NCI-H510A (cell line): ENCODE data around the gene CD59.
"Not testable (repeated sequence)": the region's sequence is repeated elsewhere in the genome, so short reads cannot be mapped to it uniquely, and the experiment has no call there.

Source experiments
- DNase-seq: peaks from one replicate; lab custom pipeline; 2025; lab: John Stamatoyannopoulos, UW

The CD59 gene

DNA sequence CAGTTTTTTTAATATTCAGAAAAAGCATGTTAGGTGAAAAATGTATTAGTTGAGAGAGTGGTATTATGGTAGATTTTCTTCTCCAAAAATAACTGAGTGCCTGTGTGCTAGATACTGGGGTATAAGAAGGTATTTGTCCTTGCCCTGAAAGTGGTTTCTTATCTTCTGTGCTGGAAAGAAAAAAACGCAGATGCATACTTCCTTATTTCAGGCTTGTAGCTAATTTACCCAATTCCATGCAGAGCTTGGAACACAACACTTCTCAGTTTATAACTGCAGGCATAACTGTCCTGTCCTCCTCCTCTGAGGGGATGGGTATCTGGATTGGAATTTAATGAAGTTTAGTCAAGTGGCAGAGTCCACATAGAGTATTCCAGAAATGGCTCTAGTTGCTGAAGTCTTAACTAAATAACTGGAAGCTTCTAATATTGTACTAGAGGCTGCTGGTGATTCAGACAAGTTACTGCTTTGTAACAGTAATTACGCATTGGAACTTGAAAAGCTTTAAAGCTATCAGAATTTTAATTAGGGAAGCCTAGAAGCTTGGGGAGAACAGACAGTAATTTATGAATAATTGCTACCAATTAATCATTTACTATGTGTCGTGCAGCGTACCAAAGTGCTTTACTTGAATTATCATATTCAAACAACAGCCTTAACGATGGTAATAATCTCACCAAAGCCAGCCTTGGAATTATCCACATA, 22.9 kb downstream of the CD59 start:
- no peak for DNase-seq

DNA sequence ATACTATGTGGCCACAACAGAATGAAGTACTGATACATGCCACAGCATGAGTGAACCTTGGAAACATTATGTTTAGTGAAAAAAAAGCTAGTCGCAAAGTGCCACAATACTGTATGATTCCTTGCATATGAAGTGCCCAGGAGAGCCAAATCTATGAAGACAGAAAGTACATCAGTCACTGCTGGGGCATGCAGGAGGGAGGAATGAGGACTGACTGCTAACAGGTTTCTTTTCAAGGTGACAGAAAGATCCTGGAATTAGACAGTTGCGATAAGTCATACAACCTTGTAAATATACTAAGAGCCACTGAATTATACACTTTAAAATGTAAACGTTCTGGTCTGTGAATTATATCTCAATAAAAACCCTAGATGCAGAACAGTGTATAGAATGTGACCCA, 23.8 kb downstream of the CD59 start:
- DNase-seq, result no peak

DNA sequence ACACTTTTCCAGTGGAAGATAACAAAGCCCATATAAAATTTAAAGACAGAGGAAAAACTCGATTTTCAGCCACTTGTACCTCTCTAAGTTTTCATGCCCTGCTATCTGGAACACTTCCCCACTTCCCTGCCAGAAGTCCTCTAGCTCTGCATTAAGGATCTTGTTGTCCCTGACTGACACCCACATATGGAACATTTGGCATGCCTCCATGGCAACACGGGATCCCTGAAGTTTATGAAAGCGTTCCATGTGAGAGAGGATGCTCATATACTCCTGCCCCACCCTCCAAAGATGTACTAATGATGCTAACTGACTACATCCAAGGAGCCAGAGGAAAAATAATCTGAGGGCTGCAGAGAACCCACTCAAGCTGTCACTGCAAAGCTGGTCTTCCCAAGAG, 26.8 kb downstream of the CD59 start:
- DNase-seq, result no peak

DNA sequence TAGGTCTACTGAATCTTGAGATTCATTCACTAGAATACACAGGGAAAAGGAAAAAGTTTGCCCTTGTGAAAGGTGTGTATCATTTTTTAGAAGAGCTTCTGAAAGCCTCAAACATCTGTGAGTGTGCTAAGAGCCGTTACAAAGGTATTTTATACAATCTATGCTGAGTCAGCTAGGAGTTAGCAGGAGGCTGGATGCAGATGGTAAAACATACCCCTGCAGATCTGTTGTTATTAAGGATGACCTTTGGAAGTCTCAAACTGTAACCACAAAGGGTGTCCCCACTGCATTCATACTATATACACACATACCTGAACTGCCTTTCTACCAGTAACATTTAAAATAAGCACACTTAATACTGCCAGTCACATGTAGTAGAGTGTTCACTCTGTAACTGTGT, 27.2 kb downstream of the CD59 start:
- no peak for DNase-seq

DNA sequence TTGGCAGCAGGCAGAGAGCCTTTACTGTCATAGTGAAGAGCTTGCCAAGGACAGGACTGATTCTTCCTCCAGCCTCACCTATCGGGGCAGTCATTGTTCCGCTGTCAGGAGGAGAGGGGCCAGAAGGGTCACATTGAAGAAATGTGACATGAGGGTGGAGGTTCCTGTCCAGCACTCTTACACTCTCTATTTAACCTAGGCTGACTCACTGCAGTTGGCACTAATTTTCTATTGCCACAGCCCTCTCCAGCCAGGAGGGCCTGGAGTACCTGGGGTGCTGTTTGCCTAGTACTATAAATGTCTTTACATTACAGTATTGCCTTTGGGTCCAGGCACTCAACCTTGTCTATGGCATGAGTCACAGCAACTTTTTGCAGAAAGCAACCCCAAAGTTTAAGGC, 28.4 kb downstream of the CD59 start:
- DNase-seq, result not testable (repeated sequence)

DNA sequence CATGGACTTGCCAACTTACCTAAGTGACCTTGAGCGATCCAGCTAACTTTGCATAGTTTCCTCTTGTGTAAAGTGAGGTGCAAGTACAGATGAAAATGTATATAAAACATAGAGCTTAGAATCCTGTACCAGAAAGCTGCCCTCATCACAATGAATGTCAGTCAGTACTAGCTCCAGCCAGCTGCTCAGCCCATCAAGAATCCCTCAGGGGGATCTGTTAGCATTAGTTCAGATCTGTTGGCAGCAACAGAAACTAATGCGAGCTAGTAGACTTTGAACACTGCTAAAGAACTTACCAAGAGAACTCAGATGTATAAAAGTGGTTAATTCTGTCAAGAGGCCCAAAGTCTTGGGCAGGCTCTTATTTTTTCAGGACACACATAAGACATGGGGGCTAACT, 29.3 kb downstream of the CD59 start:
- DNase-seq, result no peak

DNA sequence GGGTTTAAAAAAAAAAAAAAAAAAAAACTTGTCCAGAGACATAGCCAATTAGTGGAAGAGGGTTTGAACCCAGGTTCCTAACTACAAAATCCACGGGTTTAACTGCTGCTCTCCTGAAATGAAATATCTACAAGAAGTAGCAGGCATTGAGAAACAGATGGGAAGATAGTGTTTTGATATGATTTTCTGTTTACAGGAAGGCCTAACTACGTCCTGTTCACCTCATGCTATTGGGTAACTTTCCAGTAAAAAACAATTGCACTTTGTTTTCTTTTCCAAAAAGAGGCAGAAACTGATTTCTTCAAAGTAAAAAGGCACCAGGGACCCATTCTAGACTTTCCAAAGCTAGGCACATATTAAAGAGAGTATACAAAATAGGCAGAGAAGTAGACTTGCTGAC, 29.7 kb downstream of the CD59 start:
- no peak for DNase-seq

DNA sequence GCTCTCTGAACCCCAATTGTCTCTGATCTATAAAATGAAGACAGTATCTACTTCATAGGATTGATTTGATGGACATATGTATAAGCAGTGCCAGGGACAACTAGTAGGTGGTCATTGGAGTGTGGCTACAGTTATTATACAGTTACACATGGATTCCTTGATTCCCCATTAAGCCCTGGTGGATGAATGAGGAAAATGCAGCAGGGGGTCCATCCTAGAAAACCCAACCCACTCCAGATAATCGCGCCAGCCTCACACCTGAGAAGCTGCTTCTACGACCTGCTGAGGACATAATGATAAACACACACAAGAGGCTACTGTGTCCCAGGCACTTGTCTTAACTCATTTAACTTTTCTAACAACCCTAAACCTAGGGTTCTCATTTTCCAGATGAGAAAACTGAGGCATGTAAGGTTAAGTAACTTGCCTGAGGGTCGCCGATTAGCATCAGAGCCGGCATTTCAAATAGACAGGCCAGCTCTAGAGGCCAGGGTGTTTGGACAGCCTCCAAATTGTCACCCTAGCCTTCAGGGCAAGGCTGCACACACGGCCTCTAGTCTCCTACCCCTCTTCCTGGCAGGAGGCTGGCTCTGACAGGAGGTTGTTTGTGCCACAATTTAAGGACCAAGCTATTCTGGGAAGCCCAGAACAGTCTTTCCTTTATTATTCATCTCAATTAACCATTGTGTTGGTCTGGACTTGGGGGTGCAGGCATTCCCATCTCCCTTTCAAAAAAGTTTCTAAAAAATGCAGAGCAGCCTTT, 31.8 kb downstream of the CD59 start:
- no peak for DNase-seq

DNA sequence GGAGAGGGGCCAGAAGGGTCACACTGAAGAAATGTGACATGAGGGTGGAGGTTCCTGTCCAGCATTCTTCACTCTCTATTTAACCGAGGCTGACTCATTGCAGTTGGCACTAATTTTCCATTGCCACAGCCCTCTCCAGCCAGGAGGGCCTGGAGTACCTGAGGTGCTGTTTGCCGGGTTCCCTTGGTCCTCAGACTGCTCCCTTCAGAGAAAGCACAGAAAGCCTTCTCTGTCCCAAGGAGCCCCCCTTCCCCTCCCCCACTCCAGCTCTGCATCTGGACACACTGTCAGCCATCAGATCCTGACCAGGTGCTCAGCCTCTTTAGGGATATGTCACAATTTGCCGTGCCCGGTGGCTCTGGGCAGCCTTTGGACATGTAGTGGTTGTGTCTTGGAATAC, 32.4 kb downstream of the CD59 start:
- no peak for DNase-seq

DNA sequence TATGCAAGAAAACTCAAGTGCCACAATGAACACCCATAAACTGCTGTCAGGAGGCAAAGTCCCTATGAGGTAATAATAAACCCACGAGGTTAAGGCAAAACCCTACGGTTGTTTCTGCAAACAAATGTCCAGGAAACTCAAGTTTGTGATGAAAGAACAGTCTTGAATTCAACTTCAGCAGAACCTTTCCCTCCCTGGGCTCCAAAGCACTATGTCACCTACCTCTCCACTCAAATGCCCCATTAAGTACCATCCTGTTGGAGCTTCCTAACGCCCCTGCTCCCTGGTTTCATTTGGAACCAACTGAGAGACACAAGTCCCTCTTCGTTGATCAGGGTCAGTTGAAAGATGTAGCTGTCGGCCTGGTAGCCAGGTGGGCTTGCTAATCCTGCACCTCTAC, 33.0 kb downstream of the CD59 start:
- no peak for DNase-seq

DNA sequence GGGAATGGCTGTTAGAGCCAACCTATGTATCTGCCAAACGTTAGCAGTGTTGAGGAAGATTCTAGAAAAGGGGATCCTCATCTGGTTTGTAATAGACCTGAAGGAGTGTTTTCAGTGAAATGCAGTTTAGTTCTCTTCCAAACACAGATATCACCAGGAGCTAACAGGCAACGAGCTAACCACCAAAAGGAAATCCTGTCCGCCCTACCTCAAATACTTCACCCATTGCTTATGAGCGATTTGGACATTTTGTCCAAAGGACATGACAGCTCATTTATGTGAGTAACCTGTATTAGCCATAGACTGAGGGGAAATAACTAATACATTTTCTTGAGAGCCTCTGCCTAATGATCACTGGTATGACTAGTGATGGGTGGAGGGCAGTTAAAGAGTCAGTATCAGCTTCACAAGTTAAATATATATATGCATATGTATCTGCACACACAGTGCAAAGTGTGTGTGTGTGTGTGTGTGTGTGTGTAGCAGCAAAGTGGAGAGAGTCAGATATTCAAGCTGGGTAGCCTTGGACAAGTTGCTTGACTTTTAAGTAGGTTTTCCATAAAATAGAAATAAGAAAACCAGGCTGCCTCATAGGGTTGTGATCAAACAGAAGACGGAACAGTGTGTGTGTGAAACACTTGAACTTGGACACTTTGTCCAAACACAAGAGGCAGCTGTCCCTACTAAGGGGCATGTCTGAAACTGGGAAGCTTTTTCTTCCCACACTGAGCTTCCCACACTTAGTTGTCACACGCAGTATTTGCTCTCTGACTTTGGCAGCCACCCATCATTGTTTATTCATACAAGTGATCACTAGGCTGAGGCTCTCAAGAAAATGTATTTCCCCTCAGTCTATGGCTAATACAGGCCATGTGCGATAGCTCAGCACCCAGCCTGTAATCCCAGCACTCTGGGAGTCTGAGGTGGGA, 34.7 kb downstream of the CD59 start:
- no peak for DNase-seq

DNA sequence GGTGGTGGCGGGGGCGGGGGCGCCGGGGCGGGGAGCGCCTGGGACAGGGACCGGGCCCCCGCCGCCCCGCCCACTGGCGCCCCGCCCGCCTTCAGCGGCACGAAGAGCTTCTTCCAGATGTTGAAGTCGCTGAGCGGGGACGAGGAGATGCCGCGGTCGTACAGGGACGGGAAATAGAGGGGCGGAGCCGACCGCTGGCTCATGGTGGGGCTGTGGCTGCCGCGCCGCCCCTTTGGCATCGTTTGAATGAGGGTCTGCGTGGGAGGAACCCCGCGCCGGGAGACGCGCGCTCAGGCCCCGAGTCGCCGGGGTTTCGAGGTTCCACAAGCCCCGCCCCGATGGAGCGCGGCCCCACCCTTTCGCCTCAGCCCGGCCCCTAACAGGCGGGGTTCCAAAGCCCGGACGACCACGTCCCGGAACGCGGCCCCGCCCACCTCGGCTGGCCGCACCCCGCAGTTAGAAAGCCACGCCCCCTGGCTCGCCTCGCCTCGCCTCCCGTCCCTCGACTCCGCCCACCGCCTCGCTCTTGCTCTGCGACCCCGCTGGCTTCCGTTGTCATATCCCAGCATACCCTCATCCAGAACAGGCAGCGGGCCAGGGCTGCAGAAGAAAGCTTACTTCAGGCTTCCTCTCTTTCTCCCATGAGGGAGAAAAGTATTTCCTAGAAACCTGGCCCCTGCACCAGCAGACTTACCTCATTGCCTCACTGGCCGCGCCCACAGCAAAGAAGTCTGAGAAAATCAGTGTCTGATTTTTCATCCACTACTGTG, 35.5 kb downstream of the CD59 start, which contains the start of gene C11orf91:
TSS of gene C11orf91 (minus strand) at position 325 of the 770 bp plus-strand sequence. CDS start at position 239, 86 bp downstream.
- DNase-seq, result peak; percentile 70

DNA sequence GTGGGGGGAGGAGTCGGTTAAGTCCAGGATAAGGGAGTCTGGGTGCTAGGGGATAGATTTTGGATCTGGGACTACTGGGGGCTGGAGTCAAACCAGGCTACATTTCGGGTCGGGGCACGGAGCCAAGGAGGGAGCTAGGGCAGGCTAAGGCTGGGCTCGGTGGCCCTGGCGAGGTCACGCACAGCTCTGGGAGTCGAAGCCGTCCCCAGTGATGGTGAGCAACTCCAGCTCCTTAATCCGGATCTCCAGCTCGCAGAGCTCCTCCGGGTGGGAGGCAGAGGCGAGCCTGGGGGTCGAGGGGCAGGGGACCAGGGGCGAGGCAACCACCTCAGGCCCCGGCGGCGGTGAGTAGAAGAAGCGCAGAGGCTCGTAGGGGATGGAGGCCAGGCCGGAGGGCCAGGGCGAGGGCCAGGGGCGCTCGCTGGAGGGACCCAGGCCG, 36.1 kb downstream of the CD59 start:
- DNase-seq, result no peak

DNA sequence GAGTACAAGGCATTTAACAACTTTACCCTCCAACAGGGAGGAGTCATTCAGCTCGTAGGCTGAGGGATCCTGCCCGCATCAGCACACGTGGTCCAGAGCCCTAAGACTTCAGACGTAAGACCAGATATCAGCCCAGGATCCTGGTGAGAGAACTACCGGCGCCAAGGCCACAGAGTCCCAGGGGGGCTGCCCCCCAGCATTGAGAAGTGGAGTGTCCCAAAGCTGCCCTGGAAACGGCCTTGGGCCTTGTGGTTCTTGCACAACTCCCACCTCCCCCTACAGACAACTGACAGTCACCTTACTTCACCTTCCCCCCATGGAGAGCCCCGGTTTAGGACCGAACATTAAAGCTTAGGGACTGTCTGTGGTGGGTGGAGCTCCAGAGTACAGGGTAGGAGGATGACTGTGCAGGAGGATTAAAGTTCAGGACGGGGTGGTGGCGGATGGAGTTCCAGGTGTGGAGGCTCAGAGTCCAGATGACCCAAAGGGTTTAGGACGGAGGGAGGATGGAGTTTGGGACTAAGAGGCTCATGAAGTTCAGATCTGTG, 36.6 kb downstream of the CD59 start:
- no peak for DNase-seq

DNA sequence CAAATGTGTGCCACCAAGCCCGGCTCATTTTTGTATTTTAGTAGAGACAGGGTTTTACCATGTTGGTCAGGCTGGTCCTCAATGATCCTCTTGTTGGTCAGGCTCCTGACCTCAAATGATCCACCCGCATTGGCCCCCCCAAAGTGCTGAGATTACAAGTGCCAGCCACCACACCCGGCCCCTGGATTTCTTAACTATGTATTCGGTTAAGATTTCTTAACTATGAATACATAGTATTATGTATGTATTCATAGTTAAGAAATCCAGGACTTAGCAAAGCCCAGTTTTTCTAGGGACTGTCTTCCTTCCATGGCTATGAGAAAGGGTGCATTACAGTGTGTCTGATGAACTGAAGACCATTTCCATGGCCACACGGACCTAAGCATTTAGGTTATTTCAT, 37.3 kb downstream of the CD59 start:
- DNase-seq, result no peak

DNA sequence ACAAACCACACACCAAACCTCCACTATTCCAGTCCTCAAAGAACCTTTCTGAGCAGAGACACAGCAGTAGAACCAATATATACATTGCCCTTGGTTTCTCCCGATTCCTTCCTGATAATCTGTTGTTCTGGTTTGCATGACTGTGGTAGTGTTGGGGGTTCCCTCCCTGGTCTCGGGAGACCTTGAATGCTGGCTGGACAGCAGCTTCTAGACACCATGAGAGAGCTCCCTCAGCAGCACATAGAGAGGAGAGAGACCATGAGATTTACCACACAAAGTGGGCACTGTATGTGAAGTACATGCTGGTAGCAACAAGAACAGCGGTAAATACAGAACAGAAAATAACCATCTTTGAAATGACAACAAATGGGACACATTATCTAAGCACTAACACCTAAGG, 38.2 kb downstream of the CD59 start:
- no peak for DNase-seq

DNA sequence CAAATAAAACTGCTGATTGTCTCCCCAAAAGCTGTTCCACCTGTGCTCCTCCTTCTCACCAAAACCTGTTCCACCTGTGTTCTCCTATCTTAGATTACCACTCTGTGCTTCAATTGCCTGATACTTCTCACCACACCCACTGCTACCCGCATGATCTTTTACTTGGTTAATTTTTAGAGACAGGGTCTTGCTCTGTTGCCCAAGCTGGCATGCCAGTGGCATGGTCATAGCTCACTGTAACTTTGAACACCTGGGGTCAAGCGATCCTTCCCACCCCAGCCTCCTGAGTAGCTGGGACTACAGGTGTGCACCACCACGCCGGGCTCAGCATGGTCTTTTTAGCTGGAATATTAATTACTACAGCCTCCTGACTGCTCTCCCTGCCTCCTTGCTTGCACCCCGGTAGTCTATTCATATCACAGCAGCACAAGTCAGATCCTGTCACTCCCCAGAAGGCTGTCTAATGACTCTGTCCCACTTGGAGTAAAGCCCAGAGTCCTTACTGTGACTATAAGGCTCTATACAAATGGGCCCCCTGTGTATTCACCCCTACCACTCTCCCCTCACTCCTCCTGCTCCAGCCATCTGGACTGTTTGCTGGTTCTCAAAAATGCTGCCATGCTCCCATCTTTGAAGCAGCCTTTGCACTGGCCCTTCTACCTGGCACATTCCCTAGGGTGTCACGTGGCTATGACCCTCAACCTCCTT, 39.1 kb downstream of the CD59 start:
- DNase-seq, result no peak

DNA sequence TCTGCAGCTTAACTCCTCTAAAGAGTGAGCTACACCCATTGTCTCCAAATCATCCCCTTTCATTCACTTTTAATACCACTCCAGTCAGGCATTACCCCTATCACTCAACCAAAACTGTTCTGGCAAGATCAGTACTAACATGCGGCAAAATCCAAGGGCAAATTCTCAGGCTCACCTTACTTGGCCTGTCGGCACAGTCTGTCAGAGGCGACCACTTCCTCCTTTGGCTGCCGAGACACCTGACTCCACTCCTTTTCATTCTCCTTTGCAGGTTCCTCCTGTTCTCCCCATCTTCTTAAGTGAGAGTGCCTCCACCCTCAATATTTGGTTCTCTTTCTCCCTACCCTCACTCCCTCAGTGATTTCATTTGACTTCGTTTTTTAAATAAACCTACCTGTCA, 39.8 kb downstream of the CD59 start:
- no peak for DNase-seq

DNA sequence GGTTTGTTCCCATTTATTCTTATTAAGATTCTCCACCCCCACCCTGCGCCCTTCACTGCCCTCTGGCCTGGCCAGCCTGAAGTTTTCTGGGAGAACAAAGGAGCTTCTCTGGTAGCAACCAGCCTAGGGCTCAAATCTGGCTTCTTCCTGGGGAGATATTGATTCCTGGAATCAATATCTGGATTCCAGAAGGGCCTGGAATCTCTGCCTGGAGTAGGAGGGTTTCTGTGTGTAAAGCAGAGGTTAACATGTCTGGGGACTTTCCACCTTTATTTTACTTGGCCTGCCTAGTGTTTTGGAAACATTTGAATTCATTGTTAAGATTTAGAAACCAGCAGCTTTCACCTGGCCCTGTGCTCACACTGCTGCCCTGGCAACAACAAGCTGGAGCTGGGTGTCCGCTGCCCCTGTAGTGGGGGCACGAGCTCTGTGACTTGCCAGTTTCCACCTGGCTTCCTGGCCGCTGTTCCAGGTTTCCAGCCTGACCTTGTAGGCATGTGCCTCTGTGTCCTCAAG, 41.1 kb downstream of the CD59 start:
- no peak for DNase-seq

DNA sequence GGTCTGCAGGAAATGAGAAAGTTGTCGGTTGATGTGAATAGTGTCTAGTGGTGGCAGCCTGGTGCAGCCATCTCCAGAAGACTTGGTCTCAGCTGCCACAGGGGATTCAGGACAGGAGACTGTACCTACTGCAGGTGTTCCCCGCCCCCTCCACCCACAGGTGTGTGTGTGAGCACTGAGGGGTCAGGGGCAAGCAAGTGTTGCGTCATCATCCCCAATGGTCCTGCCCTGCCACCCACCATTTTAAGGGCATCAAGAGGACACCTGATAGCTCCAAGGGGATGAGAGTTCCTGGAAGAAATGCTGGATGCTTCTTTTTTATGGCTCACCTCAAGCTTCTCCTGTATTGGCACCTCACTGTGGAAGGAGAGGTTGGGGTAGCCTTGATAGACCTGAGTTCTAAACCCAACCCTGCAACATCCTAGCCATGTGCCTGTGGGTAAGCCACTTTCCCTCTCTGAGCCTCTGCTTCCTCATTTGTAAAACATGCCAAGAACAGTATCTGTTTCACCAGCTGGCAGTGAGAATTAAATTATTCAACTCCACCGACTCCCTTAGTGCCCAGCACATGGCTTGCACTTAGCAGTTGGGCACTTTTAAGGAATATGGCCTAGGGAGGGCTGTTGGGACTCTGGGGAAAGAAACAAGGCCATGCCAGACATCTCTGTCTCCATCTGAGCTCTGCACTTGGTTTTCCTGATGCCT, 41.7 kb downstream of the CD59 start:
- no peak for DNase-seq
